ENCODE data around the gene MACF1.
"Not testable (repeated sequence)": the region's sequence is repeated elsewhere in the genome, so short reads cannot be mapped to it uniquely, and the experiment has no call there.

- not testable (repeated sequence) for TF ChIP-seq CTCF (IDR thresholded peaks at IDR 0.05; ENCODE audit: low read depth, low read length); POLR2A (IDR thresholded peaks at IDR 0.05; ENCODE audit: extremely low read depth, insufficient read length); MAX (IDR thresholded peaks at IDR 0.05; ENCODE audit: low read depth, low read length)
Measured at GRCh38 chr1:39527190-39527579, 322.7 kb downstream of the MACF1 start.

Data from NB4 (cell line).